NOMO-1 (cell line): ENCODE measurements around the gene PTPRE.

Experiments used
- DNase-seq, 2 experiments: peaks; one replicate each; lab custom pipeline; 2025; ENCODE audit not compliant: unreplicated experiment in 2 of 2; lab: John Stamatoyannopoulos, UW

Gene PTPRE

DNA sequence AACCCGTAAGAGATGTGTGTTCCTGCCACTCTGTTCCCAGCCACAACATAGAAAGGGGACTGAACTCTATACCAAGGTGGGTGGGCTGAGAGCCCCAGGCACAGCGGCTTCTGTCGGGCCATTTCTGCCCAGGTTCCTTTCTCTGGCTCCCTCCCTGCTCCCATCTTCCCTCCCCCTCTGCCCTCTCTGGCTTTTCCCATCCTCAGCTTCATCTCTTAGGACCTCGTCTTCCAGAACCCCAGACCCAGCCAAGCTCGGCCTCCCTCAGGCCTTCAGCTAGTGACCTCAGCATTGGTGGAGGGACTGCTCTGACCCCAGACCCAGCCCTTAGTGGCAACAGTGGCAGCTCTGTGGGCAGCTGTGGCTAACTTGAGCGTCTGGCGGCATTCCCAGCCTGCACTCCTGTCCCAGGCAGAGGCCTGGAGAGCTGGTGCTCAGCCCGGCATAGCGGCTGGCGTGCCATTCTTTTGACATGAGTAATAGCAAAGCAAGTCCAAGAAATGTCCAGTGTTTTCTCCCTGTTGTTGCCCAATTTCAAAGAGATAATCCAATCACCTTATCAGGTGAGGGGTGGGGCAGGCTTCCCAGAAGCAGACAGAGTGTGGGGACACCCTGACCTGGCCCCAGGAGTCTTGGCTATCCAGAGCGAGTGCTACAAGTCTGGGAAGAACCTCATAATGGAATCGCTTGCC, 15.9 kb downstream of the PTPRE start:
- no peak for DNase-seq

GRCh38 chr10:127923646-127924045, 16.7 kb downstream of the PTPRE start:
- DNase-seq: no peak

GRCh38 chr10:127925471-127926207, 18.7 kb downstream of the PTPRE start:
- DNase-seq: no peak

- DNase-seq: peak; percentile 49 to 83
These were observed 19.6 kb downstream of the PTPRE start for GRCh38 chr10:127926455-127926854.

DNA sequence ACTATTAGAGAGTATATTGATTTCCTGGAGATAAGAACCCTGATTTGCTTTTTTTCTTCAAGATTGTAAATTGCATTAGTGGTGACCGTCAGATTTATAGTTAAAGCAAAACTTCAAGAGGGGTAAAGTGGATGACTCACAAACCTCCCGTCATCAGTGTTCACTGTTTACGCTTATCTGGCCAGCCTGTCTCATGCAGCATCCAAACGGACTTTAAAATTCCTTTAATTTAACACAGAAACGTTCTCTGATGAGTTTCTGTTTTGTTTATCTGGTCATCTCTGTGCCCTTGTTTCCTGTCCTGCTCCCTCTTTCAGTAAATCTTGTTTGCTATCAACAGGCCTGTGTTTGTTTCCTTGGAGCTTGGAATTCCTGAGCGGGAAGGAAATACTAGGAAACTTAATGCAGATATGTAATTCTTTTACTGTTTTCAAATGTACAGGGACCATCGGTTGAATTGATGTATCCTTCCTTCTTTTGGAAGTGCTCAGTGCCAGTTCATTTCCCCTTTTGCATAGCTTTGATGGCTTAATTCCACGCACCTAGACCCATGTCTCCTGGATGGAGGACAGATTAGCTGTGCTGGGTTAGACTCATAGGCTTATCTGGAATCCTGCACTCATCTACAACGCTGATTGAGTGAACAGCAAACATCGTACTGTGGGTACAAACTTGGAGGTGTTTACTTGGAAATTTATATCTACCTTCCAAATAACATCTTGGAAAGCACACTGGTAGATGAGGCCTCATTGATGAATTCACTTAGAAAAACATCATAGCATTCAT, 21.3 kb downstream of the PTPRE start:
- DNase-seq: peak in 1 of 2 experiments; percentile 6

- no peak for DNase-seq
These were observed 25.8 kb downstream of the PTPRE start for GRCh38 chr10:127932521-127933270.

GRCh38 chr10:127933271-127933670, 26.4 kb downstream of the PTPRE start:
- DNase-seq: no peak

GRCh38 chr10:127934383-127934782, 27.5 kb downstream of the PTPRE start:
- no peak for DNase-seq

GRCh38 chr10:127935071-127935561, 28.2 kb downstream of the PTPRE start:
- no peak for DNase-seq

GRCh38 chr10:127937069-127937468, 30.2 kb downstream of the PTPRE start:
- no peak for DNase-seq

DNA sequence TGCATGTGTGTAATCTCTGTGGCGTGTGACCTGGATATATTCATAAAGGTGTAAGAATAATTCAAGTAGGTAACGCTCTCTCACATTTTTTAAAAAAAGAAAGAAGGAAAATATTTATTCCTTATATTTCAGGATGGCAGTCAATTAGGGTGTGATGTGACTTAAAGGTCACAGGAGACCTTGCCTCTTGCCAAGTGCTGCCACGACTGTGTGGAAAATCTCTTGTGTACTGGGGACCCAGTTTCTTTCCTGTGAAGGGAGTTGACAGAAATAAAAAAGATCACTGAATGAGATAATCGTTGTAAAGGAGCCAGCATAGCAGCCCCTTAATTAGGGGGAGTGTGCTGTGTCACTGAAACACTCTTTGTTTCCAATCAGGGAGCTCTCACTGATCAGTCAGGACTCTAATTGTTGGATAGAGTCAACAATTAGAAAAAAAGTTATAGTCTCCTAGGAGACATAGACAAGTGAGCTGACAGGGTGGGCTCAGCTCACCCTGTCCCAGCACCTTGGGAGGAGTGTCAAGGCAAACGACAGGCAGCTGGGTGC, 31.1 kb downstream of the PTPRE start:
- no peak for DNase-seq

DNA sequence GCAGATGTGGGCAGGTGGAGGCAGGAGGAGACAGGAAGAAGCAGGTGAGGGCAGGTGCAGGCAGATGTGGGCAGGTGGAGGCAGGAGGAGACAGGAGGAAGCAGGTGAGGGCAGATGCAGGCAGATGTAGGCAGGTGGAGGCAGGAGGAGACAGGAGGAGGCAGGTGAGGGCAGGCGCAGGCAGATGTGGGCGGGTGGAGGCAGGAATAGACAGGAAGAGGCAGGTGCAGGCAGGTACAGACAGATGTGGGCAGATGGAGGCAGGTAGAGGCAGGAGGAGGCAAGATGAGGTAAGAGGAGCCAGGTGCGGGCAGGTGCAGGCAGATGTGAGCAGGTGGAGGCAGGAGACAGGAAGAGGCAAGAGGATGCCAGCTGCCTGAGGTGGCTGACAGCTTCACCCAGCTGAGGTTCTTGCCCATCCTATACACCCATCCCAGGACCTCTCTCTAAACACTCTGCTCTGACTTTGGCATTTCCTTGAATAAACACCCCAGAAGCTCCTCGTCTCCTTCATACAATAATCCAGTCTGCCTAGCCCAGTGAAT, 33.0 kb downstream of the PTPRE start:
- no peak for DNase-seq

GRCh38 chr10:127940866-127941640, 34.1 kb downstream of the PTPRE start:
- no peak for DNase-seq

DNA sequence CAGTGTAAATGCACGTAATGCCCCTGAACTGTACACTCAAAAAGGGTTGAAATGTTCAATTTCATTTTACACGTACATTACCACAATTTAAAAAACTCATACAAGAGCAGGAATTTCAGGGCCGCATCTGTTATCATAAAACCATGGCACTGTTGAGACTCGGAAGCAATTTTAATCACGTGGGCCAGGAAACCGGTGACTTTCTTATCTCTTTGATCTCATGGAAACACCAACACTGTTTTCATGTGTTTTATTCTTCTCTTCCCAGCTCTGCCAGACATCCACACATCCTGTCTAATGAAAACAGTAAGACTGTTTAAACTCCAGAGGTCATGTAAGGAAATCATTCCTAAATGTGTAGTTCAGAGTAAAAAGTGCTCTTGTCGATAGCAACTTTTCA, 35.9 kb downstream of the PTPRE start:
- DNase-seq: no peak

- DNase-seq: no peak
These were observed 36.5 kb downstream of the PTPRE start for GRCh38 chr10:127943336-127943910.

DNA sequence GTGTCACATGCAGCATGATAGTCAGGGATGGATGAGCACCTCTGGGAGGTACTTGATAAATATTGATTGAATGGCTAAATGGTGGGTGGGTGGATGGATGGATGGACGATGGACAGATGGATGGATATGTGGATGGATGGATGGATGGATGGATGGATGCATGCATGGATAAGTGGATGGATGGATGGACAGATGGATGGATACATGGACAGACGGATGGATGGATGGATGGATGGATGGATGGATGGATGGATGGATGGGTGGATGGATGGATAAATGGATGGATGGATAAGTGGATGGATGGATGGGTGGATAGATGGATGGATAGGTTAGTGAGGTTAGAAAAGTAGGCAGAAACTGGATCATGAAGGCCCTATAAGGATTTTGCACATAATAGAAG, 37.4 kb downstream of the PTPRE start:
- DNase-seq: no peak

- DNase-seq: peak; percentile 68 to 70
These were observed 38.4 kb downstream of the PTPRE start for GRCh38 chr10:127945341-127945758.

GRCh38 chr10:127945948-127946711, 39.2 kb downstream of the PTPRE start:
- DNase-seq: peak; percentile 45 to 50
